GM18870 (cell line): ENCODE measurements around the gene TIAM1.

Experiments used
- ATAC-seq: cut with Tn5 transposase; IDR thresholded peaks from one replicate; pipeline ENCODE4 v1.9.1; 2021; ENCODE audit warnings: moderate library complexity; ENCODE audit not compliant: unreplicated experiment

The TIAM1 gene

DNA sequence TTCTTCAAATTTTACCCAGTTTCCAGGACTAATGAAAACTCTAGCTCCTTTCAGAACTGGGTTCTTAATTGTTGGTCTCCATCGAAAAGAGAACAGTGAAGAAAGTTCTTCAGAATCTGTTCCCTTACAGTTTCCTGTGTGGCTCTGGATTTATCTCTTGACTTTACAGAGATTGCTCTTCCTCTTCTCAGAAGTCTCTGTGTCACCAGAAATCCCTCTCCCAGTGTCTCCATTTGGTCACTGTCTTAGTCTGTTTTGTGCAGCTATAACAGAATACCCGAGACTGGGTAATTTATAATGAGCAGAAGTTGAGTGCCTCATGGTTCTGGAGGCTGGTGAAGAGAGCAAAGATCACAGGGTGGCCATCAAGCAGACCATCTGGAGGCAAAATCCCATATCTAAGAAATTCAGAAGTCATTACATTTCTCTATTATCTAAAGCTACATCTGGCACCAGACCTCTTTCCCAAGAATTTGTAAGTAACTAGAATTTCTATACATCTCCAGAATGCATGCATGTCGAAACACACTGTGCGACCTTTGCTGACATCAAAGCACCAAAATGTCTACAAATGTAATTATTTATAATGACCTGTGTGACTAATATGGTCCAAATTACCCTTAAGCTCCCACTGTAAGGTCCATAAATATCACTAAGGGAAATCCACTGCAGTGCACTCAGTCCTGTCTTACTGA, 240.3 kb downstream of the TIAM1 start:
- no peak for ATAC-seq

DNA sequence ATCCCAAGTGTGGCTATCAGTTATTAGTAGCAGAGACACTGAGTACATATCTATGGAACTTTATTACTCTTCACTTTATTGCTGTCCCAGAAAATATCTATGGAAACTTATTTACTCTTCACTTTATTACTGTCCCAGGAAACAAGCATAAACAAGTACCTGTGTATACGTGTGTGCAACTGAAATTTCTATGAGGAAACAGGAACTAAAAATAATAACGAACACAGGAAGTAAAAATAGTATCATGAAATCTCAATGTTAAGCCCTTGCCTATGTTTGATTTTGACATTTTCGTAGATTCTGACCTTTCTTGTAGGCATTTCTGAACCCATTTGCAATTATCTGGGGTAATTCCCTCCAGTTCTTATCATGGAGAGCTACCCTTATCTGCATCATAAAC, 240.9 kb downstream of the TIAM1 start:
- no peak for ATAC-seq

DNA sequence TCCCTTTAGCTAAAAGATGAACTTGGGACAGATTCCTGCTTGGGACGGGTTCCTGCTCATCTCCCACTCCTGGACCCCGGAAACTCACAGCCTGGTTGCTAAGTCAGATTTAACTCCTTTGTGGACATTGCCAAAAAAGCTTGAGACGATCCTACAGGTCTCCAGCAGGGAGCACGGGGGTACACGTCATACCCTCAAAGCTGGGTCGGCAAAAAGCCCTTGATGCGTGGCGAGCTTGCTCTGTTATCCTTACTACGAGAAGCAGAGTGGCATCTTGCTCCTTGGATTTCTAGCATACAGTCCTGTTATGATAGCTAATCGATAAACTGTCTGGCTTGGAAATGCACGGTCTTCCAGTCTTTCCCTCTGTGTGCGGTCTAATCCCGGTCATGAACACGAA, 244.9 kb downstream of the TIAM1 start:
- no peak for ATAC-seq

DNA sequence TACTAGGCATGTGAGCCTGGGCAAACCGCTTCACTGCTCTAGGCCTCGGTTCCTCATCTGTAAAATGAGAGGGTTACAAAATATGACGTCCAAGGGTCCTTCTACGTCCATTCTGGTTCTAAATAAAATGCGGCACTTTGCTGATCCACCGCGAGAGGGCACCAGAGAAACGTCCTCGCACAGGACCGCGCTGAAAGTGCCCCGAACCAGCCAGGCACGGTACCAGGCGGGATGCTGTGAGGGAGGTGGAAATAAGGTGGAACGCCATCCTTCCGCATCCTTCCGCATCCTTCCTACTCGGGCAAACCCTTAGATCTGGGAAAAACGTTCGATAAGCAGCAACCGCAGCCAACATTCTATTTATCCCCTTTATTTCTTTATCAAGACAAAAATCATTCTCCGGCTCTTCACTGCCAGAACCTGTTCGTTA, 245.5 kb downstream of the TIAM1 start:
- no peak for ATAC-seq

DNA sequence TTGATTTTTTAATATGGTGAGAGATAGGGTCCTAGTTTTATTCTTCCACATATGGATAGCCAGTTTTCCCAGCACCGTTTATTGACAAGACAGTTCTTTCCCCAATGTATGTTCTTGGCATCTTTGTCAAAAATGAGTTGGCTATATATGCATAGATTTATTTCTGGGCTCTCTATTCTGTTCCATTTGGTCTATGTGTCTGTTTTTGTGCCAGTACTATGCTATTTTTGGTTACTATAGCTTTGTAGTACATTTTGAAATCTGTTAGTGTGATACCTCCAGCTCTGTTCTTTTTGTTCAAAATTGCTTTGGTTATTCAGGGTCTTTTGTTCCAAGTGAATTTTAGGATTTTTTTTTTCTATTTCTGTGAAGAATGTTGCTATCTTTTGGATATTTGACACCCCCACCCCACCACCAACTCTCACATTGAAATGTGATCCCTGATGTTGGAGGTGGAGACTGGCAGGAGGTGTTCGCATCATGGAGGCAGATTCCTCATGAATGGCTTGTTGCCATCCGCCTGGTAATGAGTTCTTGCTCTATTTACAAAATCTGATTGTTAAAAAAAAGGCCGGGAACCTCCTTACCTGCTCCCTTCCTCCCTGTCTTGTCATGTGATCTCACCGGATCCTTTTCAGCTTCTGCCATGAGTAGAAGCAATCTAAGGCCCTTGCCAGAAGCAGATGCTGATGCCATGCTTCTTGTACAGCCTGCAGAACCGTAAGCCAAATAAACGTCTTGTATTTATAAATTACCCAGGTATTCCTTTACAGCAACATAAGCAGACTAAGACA, 251.0 kb downstream of the TIAM1 start:
- no peak for ATAC-seq

DNA sequence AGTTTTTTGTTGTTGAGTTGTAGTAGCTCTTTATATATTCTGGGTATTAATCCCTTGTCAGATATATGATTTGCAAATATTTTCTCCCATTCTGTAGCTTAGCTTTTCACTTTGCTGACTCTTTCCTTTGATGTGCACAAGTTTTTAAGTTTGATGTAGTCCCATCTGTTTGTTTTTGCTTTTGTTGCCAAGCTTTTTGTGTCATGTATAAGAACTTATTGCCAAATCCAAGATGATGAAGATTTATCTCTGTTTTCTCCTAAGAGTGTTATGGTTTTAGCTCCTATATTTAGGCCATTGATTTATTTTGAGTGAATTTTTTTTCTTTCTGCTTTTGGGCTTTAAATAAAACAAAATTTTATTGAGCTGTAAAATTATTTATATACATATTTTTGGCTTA, 253.7 kb downstream of the TIAM1 start:
- no peak for ATAC-seq

DNA sequence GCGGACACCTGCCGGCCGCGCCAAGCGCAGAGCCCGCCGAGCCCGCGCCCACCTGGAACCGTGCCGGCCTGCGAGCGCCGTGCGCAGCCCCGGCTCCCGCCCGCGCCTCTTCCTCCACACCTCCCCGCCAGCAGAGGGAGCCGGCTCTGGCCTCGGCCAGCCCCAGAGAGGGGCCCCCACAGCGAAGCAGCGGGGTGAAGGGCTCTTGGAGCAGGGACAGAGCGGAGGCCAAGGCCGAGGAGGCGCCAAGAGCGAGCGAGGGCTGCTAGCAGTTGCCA, 255.6 kb downstream of the TIAM1 start:
- ATAC-seq = no peak

DNA sequence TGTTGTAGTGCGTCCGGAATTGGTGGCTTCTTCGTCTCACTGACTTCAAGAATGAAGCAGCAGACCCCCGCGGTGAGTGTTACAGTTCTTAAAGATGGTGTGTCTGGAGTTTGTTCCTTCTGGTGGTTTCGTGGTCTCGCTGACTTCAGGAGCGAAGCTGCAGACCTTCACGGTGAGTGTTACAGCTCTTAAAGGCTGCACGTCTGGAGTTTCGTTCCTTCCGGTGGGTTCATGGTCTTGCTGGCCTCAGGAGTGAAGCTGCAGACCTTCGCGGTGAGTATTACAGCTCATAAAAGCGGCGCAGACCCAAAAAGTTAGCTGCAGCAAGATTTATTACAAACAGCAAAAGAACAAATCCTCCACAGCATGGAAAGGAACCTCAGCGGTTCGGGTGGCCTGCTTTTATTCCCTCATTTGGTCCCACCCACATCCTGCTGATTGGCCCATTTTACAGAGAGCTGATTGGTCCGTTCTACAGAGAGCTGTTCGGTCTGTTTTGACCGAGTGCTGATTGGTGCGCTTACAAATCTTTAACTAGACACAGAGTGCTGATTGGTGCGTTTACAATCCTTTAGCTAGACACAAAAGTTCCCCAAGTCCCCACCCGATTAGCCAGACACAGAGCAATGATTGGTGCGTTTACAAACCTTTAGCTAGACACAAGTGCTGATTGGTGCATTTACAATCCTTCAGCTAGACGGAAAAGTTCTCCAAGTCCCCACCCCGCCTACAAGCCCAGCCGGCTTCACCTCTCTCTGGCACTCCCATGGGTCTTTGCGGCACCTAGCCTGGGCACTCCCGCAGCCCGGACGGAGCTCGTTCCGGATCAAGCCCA, 256.2 kb downstream of the TIAM1 start:
- ATAC-seq = no peak

DNA sequence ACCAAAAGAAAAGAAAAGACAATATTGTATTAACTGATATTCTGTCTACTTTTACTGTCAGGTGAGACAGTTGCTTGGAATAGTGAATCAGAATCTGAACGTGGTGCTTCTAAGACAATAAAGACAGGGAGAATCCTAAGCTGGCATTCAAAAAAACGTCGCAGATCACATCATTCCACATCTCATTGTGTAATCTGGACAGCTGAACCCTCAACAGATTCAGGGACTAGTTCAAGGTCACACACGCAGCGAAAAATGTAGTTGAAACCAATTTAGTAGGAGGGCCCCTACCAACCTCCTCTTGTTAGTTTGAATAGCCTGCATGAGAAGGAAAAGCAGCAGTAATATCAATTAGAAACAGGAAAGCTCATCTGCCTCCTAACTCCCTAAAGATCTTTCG, 259.4 kb downstream of the TIAM1 start:
- no peak for ATAC-seq

DNA sequence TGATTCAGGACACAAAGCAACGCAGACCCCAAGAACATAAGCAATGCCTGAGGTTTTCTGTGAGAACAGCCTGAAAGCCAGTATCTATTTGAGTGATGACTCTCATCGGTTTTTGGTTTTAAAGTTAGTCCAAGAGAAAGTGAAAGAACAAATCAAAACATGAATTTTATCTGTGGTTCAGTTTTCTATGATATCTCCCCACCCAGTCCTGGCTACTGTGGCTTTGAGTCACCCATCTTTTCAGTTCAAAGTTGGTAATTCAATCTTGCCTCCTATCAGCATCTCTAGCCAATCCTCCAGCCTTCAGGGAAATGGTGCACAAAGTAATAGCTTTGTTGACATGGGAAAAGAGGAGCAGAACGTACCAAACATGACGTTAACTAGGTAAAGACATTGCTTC, 265.3 kb downstream of the TIAM1 start:
- ATAC-seq = peak; percentile 84

DNA sequence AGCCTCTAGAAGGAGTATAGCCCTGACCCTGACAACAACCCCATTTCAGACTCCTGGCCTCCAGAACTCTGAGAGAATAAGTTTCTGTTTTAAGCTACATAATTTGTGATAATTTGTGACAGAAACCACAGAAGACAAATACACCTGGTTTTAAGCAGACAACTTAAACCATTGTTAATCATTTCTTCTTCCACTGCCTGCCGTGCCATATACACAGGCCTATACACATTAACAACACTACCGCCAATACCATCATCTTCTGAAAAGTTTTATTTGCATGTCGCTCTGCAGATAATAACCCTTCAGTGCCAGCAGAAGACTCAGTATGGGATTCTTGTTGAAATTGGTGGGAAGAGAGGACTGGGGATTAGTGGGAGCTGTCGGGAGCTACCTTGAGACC, 265.8 kb downstream of the TIAM1 start:
- ATAC-seq = no peak

DNA sequence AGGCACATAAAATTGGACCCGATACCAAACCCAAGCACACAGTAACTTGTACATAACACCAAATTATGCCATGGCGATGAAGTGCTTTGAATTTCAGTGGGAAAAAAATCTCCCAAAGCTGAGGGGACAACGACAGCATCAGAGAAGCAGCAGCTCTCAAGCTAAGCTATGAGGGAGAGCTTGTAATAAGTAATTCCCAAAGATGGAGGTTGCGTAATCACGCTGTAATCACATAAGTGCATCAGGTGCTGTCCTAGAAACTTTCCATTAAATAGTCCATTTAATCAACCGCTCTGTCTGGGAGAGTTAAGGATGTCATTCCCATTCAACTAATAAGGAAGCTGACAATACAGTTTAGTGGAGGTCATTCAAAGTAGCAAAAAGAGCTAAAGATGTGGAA, 268.2 kb downstream of the TIAM1 start:
- no peak for ATAC-seq

DNA sequence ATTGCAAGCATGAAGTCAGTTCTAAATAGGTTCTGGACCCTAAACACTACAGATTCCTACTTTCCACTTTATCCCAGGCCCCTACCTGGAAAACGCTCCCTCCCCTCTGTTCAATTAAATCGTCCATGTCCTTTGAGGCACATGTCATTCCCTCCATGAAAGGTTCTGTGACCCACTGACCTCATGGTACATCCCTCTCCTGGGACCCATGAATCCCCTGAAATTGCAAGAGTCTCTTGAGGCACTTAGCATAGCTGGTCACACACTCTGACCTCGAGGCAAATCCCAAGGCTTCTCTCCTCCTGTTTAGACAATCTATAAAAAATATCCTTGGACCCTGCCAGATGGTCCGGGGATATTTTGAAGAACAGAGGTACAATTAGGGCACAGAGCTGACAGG, 271.5 kb downstream of the TIAM1 start:
- ATAC-seq = no peak
